Stimulated activated naive CD8-positive, alpha-beta T cell treated with anti-CD3 and anti-CD28 coated beads, Interleukin-15, Interleukin-2, amounts not matched to agents 100 U/mL and 50 U/mL, for 24 hours (primary cell): Measurements from ENCODE around the gene RRP1.

Experiments
- ATAC-seq: fragments of 150-1000 bp; cut with Tn5 transposase; one replicate; pipeline ENCODE4 v1.10.0; 2021
- DNase-seq: peaks from one replicate; pipeline ENCODE4 v3.0.0; 2021

The RRP1 gene

DNA sequence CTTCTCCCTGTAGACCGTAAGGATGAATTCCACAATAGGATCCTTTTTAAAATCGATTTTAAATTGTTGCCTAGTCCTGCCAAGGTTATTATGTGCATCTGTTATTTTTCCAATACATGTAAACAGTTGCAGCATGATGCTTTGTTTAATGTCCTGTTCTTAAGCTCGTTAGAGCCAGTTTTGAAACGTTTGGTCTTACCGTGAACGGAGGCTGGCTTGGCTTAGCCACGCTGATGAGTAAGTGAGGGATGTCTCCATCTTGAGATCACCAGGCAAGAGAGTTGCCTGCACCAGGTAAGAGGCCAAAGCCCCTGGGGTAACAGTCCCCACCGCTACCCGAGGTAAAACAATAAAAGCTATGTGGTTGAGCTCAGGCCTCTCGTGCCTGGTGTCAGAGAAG lies 30.6 kb upstream of the RRP1 start:
- DNase-seq: no peak
- ATAC-seq: no peak

DNA sequence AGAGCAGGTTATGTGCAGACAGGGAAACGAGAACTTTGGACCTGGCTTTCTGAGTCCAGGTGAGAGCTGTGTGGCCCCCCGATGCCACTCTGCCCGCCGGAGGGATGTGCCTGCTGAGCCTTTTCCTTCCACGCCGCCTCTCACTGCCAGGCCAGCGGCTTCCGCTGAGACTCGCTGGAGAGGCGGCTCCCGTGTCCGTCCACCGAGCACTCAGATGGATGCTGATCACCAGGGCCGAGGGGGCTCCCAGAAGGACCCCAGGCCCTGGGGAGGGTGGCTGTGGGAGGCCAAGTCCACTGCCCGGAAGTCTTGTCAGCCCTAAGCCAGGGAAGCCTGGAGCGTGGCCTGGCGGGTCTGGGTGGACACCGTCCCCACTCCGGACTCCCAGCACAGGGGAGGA lies 29.7 kb upstream of the RRP1 start:
- no peak for DNase-seq
- no peak for ATAC-seq

DNA sequence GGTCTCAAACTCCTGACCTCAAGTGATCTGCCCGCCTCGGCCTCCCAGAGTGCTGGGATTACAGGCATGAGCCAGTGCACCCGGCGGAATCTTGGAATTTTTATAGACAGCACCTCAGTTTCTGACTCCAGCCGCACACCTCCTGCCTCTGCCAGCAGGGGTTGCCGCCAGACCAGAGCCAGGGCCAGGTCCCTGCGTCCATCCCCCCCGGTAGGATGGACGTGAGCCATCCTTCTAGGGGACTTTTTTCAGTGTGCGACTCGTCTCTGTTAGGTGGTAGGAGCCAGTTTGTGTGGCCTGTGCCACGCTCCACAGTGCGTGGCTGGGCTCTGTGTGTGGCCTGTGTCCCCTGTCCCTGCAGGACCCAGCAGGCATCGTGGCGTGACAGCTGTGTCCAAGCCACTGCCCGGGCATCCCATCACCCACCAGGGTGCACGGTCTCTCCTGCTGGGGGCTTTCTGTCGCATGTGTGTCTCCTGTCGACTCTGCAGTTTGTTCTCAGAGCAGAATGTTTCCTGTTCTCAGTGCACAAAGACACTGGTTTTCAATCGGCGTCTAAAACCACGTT lies 28.9 kb upstream of the RRP1 start:
- DNase-seq (no peak), ATAC-seq (no peak)

DNA sequence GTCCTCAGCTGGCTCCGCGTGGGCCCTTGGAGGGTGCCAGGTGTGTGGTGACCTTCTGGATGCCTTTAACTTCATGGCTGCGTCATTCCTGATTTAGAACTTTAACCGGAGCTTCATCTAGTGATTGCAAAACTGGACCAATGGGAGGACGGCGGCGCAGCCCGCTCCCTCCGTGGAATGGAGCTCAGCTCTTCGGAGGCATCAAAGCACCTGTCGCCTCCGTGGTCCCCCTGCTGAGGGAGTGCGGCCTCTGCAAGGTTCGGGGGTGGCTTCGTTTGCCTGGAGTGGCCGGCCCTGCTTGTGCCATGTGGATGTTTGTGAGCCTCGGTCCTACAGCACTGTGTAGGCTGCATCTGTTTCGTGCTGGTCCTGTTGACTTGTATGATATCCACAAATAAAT lies 27.5 kb upstream of the RRP1 start:
- ATAC-seq: no peak
- DNase-seq: no peak

DNA sequence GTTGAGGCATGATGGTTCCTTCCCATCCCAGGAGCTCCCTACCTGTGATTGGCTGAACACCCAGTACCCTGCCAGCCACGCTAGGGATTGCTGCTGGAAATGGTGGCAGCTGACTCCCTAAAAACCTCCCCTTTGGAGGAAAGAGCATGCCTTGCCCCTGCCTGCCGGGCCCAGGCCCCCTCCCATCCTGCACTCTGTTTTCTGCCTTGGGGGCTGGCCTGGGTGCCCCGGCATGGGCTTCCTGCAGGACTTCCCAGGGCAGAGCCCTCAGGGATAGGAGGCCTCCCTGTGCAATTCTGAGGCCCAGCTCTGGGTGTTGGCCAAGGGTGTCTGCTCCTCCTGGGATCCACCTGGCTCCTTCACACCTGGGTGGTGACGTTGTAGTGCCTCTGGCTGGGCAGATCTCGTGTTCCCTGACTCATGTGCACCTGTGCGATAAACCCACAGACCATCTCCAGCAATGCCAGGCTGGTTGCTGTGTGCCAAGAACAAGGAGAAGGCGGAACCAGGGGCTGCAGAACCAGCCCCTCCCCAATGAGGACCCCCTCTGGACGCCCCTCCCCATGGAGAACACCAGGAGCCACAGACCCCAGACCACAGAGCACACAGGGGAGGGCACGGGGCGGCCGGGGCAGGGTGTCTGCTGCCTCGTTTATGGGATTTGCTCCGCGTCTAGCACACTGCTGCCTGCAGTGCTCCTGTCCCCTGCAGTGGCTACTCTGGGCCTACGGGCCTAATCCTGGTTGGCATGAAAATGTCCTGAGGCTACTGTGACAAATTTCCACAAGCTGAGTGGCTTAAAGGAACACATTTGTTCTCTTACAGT lies 26.9 kb upstream of the RRP1 start:
- no peak for DNase-seq
- no peak for ATAC-seq

DNA sequence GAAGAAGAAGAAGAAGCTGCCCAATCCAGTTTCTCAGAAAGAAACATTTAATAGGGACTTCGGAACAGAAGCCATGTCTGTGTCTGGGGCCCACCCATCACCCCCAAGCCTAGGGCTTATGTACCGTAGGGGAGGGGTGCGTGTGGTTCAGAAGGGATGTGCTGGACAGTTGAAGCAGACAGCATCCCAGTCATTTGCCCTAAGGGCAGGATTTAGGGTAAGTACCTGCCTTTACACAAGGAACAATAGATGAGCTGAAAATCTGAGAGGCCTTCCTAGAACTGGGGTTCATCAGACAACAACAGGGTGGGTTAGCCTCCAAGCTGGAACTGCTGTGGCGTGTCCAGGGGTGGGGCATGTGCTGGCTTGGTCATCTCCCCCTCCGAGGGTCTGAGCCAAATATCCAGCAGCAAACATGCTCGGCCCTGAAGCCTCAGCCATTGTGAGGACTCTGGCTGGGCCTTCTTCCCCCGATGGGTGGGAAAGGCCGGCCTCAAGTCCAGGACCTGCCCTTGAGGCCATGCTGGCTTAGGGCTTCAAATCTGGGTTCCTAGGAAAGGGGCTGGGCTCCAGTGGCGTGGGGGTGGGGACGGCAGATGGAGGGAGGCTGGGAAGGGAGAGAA lies 25.4 kb upstream of the RRP1 start:
- no peak for ATAC-seq
- DNase-seq: no peak

DNA sequence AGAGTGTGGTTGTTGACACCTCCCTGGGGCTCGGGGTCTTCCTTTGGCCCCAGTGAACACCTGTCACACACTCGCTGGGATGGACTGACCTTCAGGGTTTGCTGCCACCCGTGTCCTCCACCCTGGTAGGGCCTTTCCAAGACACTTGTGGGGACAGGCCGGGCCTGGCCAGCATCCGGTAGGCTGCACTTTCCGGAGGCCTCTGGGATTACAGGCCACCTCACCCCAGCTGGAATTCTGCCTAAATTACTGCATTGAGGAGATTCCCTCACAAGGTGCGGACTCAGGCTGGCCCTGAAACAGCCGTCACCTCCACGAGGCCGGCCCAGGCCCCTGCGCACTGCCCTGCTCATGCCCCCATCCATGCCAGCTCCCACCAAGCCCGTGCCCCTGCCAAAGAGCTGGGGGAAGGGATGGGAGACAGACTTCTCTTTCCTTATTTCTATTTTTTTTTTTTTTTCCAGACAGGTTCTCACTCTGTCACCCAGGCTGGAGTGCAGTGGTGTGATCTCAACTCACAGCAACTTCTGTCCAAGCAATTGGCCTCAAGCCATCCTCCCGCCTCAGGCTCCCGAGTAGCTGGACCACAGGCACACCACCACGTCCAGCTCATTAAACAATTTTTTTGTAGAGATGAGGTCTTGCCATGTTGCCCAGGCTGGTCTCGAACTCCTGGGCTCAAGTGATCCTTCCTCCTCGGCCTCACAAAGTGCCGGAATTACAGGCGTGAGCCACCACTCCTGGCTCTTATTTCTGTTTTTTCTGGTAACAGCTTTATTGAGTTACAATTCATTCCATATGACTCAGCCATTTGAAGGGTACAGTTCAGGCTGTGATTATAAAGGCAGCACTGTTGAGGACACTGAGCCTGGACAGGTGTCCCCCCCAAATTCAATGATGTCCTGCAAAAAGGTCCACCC lies 24.5 kb upstream of the RRP1 start:
- no peak for DNase-seq
- ATAC-seq: no peak

DNA sequence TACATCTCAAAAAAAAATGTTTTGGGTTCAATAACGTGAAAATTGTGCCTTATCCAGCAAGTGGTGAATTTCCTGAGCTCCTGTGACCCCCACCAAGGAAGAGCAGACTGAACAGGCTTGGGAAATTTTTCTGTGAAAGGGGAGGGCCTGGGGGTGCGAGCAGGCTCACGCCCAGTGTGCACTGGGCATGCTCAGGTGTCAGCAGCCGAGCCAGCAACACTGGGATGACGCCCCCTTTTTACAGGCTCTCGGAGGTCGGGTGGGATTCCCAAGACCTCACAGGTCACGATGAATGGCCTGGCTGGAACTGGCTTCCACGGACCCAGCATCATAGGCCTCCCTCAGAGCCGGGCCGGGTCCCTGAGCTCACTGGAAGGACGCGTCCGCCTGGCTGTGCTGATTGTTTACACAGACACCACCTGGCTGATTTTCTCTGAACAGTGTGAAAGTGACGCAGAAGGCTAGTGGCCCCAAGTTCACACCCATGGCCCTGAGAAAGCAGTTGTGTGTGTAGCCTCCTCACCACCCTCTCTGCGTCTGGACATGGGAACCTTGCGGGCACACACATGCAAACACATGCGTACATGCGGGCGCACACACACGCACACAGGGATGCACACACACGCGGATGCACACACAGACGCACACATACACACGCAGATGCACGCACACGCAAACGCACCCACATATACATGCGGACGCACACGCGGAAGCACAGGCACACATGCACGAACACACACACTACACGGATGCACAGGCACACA lies 22.5 kb upstream of the RRP1 start:
- DNase-seq: no peak
- no peak for ATAC-seq

DNA sequence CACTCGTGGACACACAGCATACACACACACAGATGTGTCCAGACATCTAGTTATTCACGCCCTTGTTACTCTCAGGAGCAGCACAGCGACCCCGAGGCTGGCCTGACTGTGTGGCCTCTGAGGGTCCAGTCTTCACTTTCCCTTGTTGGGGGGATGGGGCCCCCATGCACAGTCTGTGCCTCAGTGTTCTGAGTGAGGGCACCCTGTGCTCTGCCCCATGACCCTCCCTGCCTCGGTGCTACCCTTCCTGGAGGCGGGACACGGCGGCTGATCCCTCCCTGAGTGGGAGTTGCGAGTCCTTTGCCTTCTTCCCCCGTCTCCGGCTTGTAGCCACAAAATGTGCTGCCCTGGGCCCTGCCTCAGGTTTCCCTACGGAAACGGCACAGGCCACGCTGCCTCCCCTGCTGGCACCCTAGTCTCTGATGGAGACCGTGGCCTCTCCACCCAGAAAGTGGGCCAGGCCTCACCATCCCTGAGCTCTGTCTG lies 21.8 kb upstream of the RRP1 start:
- ATAC-seq: no peak
- no peak for DNase-seq

DNA sequence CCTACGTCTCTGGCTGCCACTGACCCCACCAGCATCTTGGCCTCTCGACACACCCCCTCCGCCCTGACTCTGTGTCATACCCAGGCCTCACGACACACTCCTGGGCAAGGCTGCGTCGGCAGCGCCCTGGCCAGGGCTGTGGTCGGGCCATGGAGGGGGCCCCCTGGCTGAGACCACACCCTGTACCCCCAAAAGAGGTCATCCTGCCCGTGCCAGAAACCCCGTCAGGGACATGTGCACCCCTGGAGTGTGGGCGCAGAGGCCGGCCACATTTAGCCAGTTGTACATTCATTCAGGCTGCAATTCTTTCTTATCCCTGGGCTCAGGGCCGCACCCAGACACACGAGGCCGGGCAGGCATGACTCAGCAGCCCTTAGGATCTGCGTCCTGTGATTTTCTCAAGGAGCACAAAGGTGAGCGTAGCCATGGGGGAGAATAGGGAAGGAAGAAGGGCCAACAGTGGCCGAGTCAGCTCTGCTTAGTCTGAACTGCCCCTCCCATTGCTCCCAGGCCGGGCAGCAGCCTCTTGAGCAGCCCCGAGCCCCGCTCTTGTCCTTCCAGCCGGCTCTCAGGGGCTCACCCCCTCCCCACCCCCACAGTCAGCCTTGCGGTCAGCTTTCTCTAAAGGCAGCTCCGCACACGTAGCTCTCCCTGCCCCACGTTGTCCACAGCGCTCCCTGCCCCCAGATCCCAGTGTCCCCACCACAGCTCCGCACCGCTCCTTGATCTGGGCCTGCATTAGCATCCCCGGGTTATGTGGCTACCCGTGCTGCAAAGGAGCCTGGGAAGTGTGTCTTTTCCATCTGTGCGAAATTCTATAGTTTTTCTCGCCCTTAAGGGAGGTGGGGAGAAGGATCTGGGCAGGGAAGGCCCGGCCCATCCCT lies 21.2 kb upstream of the RRP1 start:
- DNase-seq (no peak), ATAC-seq (no peak)

DNA sequence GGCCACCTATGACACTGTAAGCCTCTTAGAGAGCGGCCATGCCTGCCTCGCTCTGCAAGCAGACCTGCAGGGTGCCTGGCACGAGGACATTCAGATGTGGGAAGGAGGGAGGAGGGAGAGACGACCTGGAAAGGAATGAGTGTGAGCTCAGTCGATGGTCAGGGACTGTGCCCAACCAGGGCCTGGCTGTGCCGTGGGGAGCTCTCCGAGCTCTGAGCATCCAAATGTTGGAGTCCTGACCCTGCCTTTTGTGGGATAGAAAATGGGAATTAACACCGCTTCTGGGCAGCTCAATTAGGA lies 20.6 kb upstream of the RRP1 start:
- no peak for ATAC-seq
- DNase-seq: no peak

DNA sequence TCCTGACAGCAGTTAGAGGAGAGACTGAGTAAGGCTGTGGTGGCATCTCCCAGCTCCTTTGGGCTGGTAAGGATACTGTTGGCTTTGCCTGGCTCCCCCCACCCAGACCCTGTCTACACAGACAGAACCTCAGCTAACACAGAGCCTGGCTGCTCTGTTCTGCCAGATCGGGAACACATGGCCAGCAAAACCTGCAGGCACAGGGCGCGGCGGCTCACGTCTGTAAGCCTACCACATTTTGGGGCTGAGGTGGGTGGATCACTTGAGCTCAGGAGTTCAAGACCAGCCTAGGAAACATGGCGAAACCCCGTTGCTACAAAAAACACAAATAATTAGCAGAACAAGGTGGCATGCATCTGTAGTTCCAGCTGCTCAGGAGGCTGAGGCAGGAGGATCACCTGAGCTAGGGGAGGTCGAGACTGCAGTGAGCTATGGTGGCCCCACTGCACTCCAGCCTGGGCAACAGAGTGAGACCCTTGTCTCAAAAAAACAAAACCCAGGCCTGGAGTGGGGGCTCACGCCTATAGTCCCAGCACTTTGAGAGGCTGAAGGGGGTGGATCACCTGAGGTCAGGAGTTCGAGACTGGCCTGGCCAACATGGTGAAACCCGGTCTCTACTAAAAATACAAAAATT lies 19.9 kb upstream of the RRP1 start:
- no peak for DNase-seq
- ATAC-seq: no peak

DNA sequence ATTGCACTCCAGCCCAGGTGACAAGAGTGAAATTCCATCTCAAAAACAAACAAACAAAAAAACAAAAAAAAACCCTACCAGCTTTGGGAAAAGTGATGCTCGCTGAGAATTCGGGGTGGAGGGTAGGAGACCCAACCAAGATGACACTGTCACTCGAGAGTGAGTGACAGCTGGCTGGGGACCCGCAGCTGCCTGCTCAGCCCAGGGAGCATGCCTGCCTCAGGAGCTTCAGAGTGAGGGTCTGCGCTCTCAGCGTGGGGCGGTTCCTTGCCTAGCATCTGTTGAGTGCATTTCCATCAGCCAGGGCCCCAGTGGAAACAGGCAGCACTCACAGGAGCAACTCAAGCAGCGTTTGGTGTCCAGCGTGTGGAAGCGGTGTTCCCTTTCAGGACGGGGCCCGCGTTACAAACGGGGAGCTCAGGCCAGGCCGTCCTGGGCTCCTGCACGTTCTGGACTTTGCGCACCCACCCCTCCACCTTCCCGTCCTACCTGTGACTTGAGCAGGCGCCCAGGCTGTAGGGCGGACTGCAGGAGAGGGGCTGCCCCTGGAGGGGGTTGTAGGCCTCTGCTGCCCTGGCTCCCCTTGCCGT lies 19.2 kb upstream of the RRP1 start:
- DNase-seq: no peak

DNA sequence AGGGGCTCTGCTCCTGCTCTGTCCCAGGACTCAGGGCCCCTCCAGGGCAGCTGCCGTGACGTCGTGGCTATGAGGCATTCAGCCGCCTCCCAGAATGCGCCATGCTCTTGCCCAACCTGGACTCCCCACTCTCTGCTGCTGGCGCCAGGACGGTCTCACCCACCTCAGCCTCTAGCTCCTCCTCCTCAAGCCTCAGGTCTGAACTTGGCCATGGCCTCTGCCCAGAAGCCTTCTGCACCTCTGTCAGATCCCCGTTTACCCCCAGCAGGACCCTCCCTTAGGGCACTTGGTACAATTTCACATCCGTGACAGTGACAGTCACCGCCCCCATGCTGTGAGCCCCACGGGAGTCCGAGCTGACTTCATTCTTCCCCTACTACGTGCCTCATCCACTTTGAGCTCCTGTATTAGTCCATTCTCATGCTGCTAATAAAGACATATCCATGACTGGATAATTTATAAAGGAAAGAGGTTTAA lies 18.1 kb upstream of the RRP1 start:
- ATAC-seq: no peak
- no peak for DNase-seq

More for the DNA sequence above, 19.2 kb upstream of the RRP1 start:
- ATAC-seq: no peak

DNA sequence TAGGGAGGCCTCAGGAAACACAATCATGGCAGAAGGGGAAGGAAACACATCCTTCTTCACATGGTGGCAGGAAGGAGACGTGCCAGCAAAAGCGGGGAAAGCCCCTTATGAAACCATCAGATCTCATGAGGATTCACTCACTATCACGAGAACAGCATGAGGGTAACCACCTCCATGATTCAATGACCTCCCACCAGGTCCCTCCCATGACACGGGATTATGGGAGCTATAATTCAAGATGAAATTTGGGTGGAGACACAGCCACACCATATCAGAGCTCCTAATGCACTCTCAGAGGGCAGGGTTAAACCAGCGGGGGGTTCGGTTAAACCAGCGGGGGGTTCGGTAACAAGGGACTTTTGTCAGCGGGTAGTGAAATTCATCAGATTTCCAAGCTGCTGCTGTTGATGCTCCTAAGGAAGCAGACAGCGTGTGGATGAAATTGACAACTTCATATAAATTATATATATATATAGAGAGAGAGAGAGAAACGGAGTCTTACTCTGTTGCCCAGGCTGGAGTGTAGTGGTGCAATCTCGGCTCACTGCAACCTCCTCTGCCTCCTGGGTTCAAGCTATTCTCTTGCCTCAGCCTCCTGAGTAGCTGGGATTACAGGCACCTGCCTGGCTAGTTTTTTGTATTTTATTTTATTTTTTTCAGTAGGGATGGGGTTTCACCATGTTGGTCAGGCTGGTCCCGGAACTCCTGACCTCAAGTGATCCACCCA lies 17.5 kb upstream of the RRP1 start:
- no peak for DNase-seq
- no peak for ATAC-seq

DNA sequence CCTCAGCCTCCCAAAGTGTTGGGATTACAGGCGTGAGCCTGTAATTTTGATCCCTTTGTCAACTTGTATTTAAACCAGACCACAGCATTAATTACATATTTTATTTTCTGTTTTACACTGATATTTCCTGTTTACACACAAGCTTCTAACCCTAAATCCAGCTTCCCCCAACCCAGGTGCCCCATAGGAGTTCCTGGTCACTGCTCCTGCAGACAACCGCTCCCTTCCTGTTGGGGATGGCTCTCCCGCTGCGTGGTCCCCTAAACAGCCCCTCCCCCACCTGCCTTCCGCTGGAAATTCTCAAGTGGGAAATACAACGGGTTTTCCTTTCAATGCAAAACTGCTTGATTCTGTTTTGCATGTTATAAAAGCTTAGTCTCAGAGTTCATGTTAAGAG lies 17.0 kb upstream of the RRP1 start:
- DNase-seq (no peak), ATAC-seq (no peak)

DNA sequence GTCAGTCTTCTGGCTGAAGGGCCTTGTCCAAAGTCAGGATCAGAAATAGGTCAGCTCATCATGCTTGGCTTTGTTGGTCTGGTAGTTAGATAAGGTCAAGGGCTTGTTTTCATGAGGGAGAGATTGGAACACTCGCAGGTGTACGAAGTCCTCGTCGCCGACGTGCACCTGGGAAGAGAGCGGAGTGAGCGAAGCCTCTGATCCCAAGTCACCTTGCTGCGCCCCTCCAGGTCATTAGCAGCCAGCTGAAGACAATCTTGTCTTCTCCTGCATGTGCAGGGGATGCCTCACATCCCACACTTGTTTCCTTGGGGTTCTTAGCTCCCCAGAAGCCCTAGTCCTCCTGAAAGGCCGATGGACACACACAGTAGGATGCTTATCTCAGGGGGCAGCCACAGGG lies 15.2 kb upstream of the RRP1 start:
- no peak for DNase-seq
- no peak for ATAC-seq

DNA sequence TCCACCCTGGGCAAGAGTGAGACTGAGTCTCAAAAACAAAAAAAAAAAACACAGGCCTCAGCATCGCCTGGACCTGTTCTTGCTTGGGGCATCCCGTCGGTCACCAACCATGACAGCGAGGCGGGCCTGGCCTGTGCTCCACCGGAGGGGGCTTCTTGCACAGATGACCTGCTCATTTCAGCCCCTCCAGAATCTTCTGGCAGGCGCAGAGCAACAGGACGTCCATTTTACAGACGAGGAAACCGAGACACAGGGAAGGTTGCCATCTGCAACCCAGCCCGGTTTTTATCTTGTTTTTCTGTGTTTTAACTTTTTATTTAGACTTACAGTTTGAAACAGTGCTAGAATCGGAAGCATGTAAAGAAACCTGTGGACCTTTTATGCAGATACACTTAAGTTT lies 14.2 kb upstream of the RRP1 start:
- ATAC-seq (no peak), DNase-seq (no peak)

DNA sequence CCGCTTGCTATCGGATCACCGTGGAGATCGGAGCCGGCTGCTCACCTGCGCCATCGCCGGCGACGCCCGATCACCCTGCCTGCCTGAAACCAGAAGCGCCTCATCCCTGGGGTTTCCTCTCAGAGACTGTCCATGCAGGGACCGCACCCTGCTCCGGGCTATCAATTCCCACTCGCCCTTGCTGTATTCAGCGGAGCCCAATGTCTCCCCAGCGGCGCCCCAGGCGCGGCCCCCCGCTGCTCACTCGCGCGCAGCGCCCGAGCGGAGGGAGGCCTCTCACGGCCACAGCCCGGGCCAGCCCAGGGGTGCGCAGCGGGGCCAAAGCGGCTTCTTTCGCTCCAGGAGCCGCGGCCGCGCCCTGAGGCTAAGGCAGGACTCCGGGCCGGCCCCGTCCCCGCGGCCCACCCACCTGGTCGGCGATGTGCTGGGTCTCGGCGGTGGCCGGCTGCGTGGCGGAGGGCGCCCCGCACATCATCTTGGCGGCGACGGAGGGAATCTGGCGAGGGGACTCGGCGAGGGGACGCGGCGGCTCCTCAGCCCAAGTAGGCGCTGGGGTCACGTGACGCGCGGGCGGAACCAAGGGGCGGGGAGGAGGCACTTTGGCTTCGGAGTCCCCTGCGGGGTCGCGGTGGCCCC lies 13.5 kb upstream of the RRP1 start, which contains the start of gene CSTB:
TSS of gene CSTB (minus strand) at position 514 of the 636 bp plus-strand sequence. CDS start at position 475, 39 bp downstream.
- DNase-seq (peak; percentile 89), ATAC-seq (peak; percentile 70)
